Measurements from ENCODE around the gene CRYBB3. TPM values are rescaled to one million over a fixed set of nuclear protein-coding genes. Genes with fewer than 3 reads are reported as not detected.

Gene CRYBB3
- total and polyA plus RNA-seq, 2 donors (not counting 3 experiments of a cell fraction or from before 2014, with no cell fraction given), result 0.59 to 1.2 TPM

GRCh38 chr22:25172153-25172552, 27.5 kb upstream of the CRYBB3 start:
- H3K27ac ChIP-seq (ENCODE audit: insufficient read depth, low read depth, low read length), result no peak overlapping the region
- no peak overlapping the region for H3K9ac ChIP-seq (replicated peaks; ENCODE audit: extremely low read depth, insufficient read depth, low read length)
- H3K4me1 ChIP-seq (ENCODE audit: control insufficient read depth, extremely low read depth, insufficient read depth, low read length), result no peaks in the 10 kb centered on the region
- H3K9me1 ChIP-seq (replicated peaks; ENCODE audit: control insufficient read depth, extremely low read depth, insufficient read depth, low read length), result no peaks in the 10 kb centered on the region
- ChIA-PET CTCF (interaction anchor here (0.7 to 5.3 kb wide), 8 partner anchors 16 to 92 kb away, joined by 3 to 24 read pairs (median 4); no protein-coding TSS in a partner anchor), POLR2A (no interaction called here)
- DNase-seq (ENCODE audit: low read depth, low spot score) (peak; percentile 52), FAIRE-seq (peak; percentile 8)
- intact Hi-C loops (cut with micrococcal nuclease) (loop anchor here (1.0 kb wide), 2 partner anchors 61 to 91 kb away; no protein-coding TSS in a partner anchor), dilution Hi-C loops (cut with MboI; ENCODE audit: extremely low pct_ligation_motif_present, low sequenced_read_pairs) (no loop called here)
- H3K4me3 ChIP-seq (replicated peaks in 1 of 3; ENCODE audit: insufficient read depth in 1 of 3, low read depth in 1 of 3, low read length in 3 of 3), result no peak overlapping the region
- no peaks in the 10 kb centered on the region for H3K79me2 ChIP-seq (ENCODE audit: control insufficient read depth, insufficient read depth, low read length)
- TF ChIP-seq, protein P1, sequence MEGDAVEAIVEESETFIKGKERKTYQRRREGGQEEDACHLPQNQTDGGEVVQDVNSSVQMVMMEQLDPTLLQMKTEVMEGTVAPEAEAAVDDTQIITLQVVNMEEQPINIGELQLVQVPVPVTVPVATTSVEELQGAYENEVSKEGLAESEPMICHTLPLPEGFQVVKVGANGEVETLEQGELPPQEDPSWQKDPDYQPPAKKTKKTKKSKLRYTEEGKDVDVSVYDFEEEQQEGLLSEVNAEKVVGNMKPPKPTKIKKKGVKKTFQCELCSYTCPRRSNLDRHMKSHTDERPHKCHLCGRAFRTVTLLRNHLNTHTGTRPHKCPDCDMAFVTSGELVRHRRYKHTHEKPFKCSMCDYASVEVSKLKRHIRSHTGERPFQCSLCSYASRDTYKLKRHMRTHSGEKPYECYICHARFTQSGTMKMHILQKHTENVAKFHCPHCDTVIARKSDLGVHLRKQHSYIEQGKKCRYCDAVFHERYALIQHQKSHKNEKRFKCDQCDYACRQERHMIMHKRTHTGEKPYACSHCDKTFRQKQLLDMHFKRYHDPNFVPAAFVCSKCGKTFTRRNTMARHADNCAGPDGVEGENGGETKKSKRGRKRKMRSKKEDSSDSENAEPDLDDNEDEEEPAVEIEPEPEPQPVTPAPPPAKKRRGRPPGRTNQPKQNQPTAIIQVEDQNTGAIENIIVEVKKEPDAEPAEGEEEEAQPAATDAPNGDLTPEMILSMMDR (IDR thresholded peaks at IDR 0.05; ENCODE audit: extremely low read depth in 1 of 2, insufficient read depth in 1 of 2, low read depth in 1 of 2, low read length in 2 of 2), result peak; percentile 20 to 66
- TF ChIP-seq FOS (IDR thresholded peaks at IDR 0.05; ENCODE audit: borderline replicate concordance, insufficient read depth, low read length), result no peak
- no peak overlapping the region for H2AFZ ChIP-seq (ENCODE audit: low read depth, low read length)
- H3K27me3 ChIP-seq (ENCODE audit: control insufficient read depth in 2 of 2, insufficient read depth in 2 of 2, low read length in 2 of 2), result no peaks in the 10 kb centered on the region
- no TSS peak for BruUV-seq (replicated peaks)
- no peak overlapping the region for H3K4me2 ChIP-seq (ENCODE audit: insufficient read depth, low read length)
- peaks cover 10 to 31% of the 10 kb centered on the region in 2 experiments for H3K36me3 ChIP-seq (ENCODE audit: control insufficient read depth in 2 of 2, extremely low read depth in 1 of 2, insufficient read depth in 2 of 2, low read length in 2 of 2)
- no peaks in the 10 kb centered on the region for H3K9me3 ChIP-seq (replicated peaks; ENCODE audit: control insufficient read depth, insufficient read depth, low read length)
- no peaks in the 10 kb centered on the region for H4K20me1 ChIP-seq (replicated peaks; ENCODE audit: control insufficient read depth, extremely low read depth, insufficient read depth, low read length)

- no peaks in the 10 kb centered on the region for H3K79me2 ChIP-seq (ENCODE audit: control insufficient read depth, insufficient read depth, low read length)
- TF ChIP-seq GATA2 (IDR thresholded peaks at IDR 0.05; ENCODE audit: insufficient read depth, insufficient read length, low read depth, low read length), result no peak
- TF ChIP-seq EZH2 (IDR thresholded peaks at IDR 0.05; ENCODE audit: borderline replicate concordance, low read depth, low read length, severe bottlenecking), result no peak
- TF ChIP-seq JUN (IDR thresholded peaks at IDR 0.05; ENCODE audit: borderline replicate concordance, insufficient read depth, insufficient read length, low read depth), result no peak
- H3K36me3 ChIP-seq (ENCODE audit: control insufficient read depth in 2 of 2, extremely low read depth in 1 of 2, insufficient read depth in 2 of 2, low read length in 2 of 2), result peaks cover 12 to 34% of the 10 kb centered on the region in 2 experiments
- no peaks in the 10 kb centered on the region for H3K27me3 ChIP-seq (ENCODE audit: control insufficient read depth in 2 of 2, insufficient read depth in 2 of 2, low read length in 2 of 2)
- CTCF ChIA-PET, result interaction anchor here (1.2 to 5.3 kb wide), 3 partner anchors 26 to 92 kb away, joined by 3 to 24 read pairs (median 8); no protein-coding TSS in a partner anchor
- H3K4me2 ChIP-seq (ENCODE audit: insufficient read depth, low read length), result no peak overlapping the region
- no peak overlapping the region for H2AFZ ChIP-seq (ENCODE audit: low read depth, low read length)
- intact Hi-C loops (cut with micrococcal nuclease) (no loop called here), dilution Hi-C loops (cut with MboI; ENCODE audit: extremely low pct_ligation_motif_present, low sequenced_read_pairs) (no loop called here)
- no TSS peak for BruUV-seq (replicated peaks)
- POLR2A ChIA-PET, result no interaction called here
- no peak for DNase-seq (ENCODE audit: low read depth, low spot score)
- no peaks in the 10 kb centered on the region for H3K4me1 ChIP-seq (ENCODE audit: control insufficient read depth, extremely low read depth, insufficient read depth, low read length)
- H3K4me3 ChIP-seq (replicated peaks in 1 of 3; ENCODE audit: insufficient read depth in 1 of 3, low read depth in 1 of 3, low read length in 3 of 3), result no peak overlapping the region
- no peaks in the 10 kb centered on the region for H3K9me1 ChIP-seq (replicated peaks; ENCODE audit: control insufficient read depth, extremely low read depth, insufficient read depth, low read length)
- H3K27ac ChIP-seq (ENCODE audit: insufficient read depth, low read depth, low read length), result no peak overlapping the region
- FAIRE-seq, result no peak
- no peaks in the 10 kb centered on the region for H4K20me1 ChIP-seq (replicated peaks; ENCODE audit: control insufficient read depth, extremely low read depth, insufficient read depth, low read length)
- no peak overlapping the region for H3K9ac ChIP-seq (replicated peaks; ENCODE audit: extremely low read depth, insufficient read depth, low read length)
- no peaks in the 10 kb centered on the region for H3K9me3 ChIP-seq (replicated peaks; ENCODE audit: control insufficient read depth, insufficient read depth, low read length)
Measured at GRCh38 chr22:25174156-25174887, 25.3 kb upstream of the CRYBB3 start.

Measured in endothelial cell of umbilical vein (primary cell).